GM23338 (cell line): ENCODE results near the gene CXCL12. TPM values are rescaled to one million over a fixed set of nuclear protein-coding genes. Genes with fewer than 3 reads are reported as not detected.

Experiments
- ATAC-seq: fragments of 200-7000 bp; cut with Tn5 transposase; 3 replicates; pipeline ENCODE4 v1.9.1; 2020
- DNase-seq: peaks from one replicate; pipeline ENCODE4 v3.0.0-alpha.2; 2015; ENCODE audit warnings: low spot score
- H2AFZ ChIP-seq: fragments of 200-600 bp; sonication (generic); 2 replicates; pipeline ENCODE4 v1.8.0; 2016; ENCODE audit warnings: antibody characterized with exemption, mild to moderate bottlenecking, moderate library complexity
- H3F3A ChIP-seq: fragments of 200-600 bp; sonication (generic); replicated peaks from 2 replicates; pipeline ENCODE4 v1.8.0; 2017; ENCODE audit warnings: antibody characterized with exemption, mixed run types, low read depth
- H3K27ac ChIP-seq: fragments of 200-600 bp; sonication (generic); 2 replicates; pipeline ENCODE4 v1.6.1; 2016; ENCODE audit warnings: low read depth
- H3K27me3 ChIP-seq: fragments of 200-600 bp; sonication (generic); 2 replicates; pipeline ENCODE4 v1.8.0; 2016; ENCODE audit warnings: mild to moderate bottlenecking, mixed run types, moderate library complexity; ENCODE audit not compliant: insufficient read depth
- H3K36me3 ChIP-seq: fragments of 200-600 bp; sonication (generic); 2 replicates; pipeline ENCODE4 v1.8.0; 2016; ENCODE audit warnings: mild to moderate bottlenecking; ENCODE audit not compliant: insufficient read depth
- H3K4me1 ChIP-seq: fragments of 200-600 bp; sonication (generic); 2 replicates; pipeline ENCODE4 v1.8.0; 2016; ENCODE audit warnings: mild to moderate bottlenecking, moderate library complexity; ENCODE audit not compliant: insufficient read depth
- H3K4me2 ChIP-seq: fragments of 200-600 bp; sonication (generic); 2 replicates; pipeline ENCODE4 v1.7.1; 2017; ENCODE audit warnings: mixed run types
- H3K4me3 ChIP-seq: fragments of 200-600 bp; sonication (generic); 2 replicates; pipeline ENCODE4 v1.6.1; 2016; ENCODE audit warnings: mixed run types
- H3K79me2 ChIP-seq: fragments of 200-600 bp; sonication (generic); replicated peaks from 2 replicates; pipeline ENCODE4 v1.8.0; 2017; ENCODE audit warnings: mild to moderate bottlenecking; ENCODE audit not compliant: insufficient read depth
- H3K9me2 ChIP-seq: fragments of 200-600 bp; sonication (generic); 2 replicates; pipeline ENCODE4 v1.8.0; 2017; ENCODE audit not compliant: insufficient read depth
- H4K20me1 ChIP-seq: fragments of 200-600 bp; sonication (generic); replicated peaks from 2 replicates; pipeline ENCODE4 v1.8.0; 2017; ENCODE audit warnings: mild to moderate bottlenecking; ENCODE audit not compliant: insufficient read depth
- H3K27ac Mint-ChIP-seq: 2 replicates; pipeline ENCODE4 v1.8.0; 2020; ENCODE audit warnings: inconsistent platforms, mild to moderate bottlenecking, moderate library complexity, mixed read lengths
- H3K27me3 Mint-ChIP-seq: 3 replicates; pipeline ENCODE4 v1.8.0; 2022; ENCODE audit warnings: low read depth, mild to moderate bottlenecking, moderate library complexity, mixed read lengths, inconsistent platforms; ENCODE audit not compliant: insufficient read depth, poor library complexity
- H3K36me3 Mint-ChIP-seq: 3 replicates; pipeline ENCODE4 v1.8.0; 2021; ENCODE audit warnings: low read depth, mild to moderate bottlenecking, inconsistent platforms, moderate library complexity, mixed read lengths
- H3K4me1 Mint-ChIP-seq: 3 replicates; pipeline ENCODE4 v1.8.0; 2020; ENCODE audit warnings: mild to moderate bottlenecking, inconsistent platforms, mixed read lengths
- H3K4me3 Mint-ChIP-seq: 3 replicates; pipeline ENCODE4 v1.8.0; 2021; ENCODE audit warnings: moderate library complexity, mild to moderate bottlenecking, inconsistent platforms, mixed read lengths
- H3K9me3 Mint-ChIP-seq: 3 replicates; pipeline ENCODE4 v1.8.0; 2020; ENCODE audit warnings: moderate library complexity, mild to moderate bottlenecking, inconsistent platforms, mixed read lengths
- CTCF ChIP-seq, 2 experiments: fragments of 200-600 bp in 1 of 2; sonication (generic) in 1 of 2; conservative IDR thresholded peaks; 2 replicates each; pipeline versions ENCODE4 v1.5.1 to v1.6.1; 2016 to 2017; ENCODE audit warnings: antibody characterized with exemption in 2 of 2, low read depth in 2 of 2, mild to moderate bottlenecking in 2 of 2, moderate library complexity in 1 of 2
- ETS1 ChIP-seq: IDR thresholded peaks from 2 replicates; pipeline ENCODE4 v1.6.1; 2016; ENCODE audit warnings: antibody characterized with exemption
- NANOG ChIP-seq: IDR thresholded peaks from 2 replicates; pipeline ENCODE4 v1.6.1; 2016; ENCODE audit warnings: antibody characterized with exemption, borderline replicate concordance
- POLR2AphosphoS5 ChIP-seq: IDR thresholded peaks from 2 replicates; pipeline ENCODE4 v1.6.1; 2016; ENCODE audit warnings: antibody characterized with exemption, low read depth
- STAT1 ChIP-seq: IDR thresholded peaks from one replicate; pipeline ENCODE4 v1.6.1; 2016; ENCODE audit warnings: antibody characterized with exemption; ENCODE audit not compliant: unreplicated experiment
- ZNF114 ChIP-seq: fragments of 250-450 bp; sonication (Bioruptor Pico); IDR thresholded peaks from 2 replicates; pipeline ENCODE4 v1.5.0; 2020; ENCODE audit warnings: mild to moderate bottlenecking, moderate library complexity
- ZNF462 ChIP-seq: fragments of 250-450 bp; sonication (Bioruptor Pico); IDR thresholded peaks from 2 replicates; pipeline ENCODE4 v1.5.0; 2020; ENCODE audit warnings: mild to moderate bottlenecking, moderate library complexity
- polyA plus RNA-seq: library from polyadenylated mRNA; unstranded; fragments of >200 nt; fragmentation: Nextera tagmentation; extraction: Ambion mirVana; gene quantifications from 2 replicates; pipeline ENCODE4 v1.2.1, GENCODE V29; 2016
- total RNA-seq: library from RNA; depleted of rRNA; stranded (reverse); fragments of >200 nt; shearing (Covaris generic); gene quantifications from 2 replicates; pipeline ENCODE4 v1.2.3, GENCODE V29; 2014

Gene CXCL12
- total and polyA plus RNA-seq, 2 experiments from 2014 or later, result 53.8 to 58.5 TPM

- TF ChIP-seq ZNF462 (CRISPR knock-in tag) (no peak), NANOG (no peak), POLR2AphosphoS5 (no peak), ZNF114 (CRISPR knock-in tag) (no peak), CTCF (conservative IDR thresholded peaks at IDR 0.05; ENCODE audit: low read depth in 2 of 2) (no peak), STAT1 (no peak)
Measured at GRCh38 chr10:44384601-44385025, 284 bp downstream of the CXCL12 start (continued).

GRCh38 chr10:44383749-44384600, 922 bp downstream of the CXCL12 start:
- no peaks in the 10 kb centered on the region for H4K20me1 ChIP-seq
- H3K36me3 ChIP-seq, result peaks cover 15% of the 10 kb centered on the region; the same call in 1 of the 2 replicates
- H3K79me2 ChIP-seq, result peaks cover 55% of the 10 kb centered on the region
- ATAC-seq (peak; percentile 3), DNase-seq (peak; percentile 63)
- TF ChIP-seq ETS1, result no peak
- peaks cover 36% of the 10 kb centered on the region for H3K4me1 ChIP-seq
- H3K4me2 ChIP-seq, result peak overlapping the region; percentile 96
- Mint-ChIP-seq H3K4me1 (peaks cover 50% of the 10 kb centered on the region), H3K27ac (no peak overlapping the region), H3K27me3 (peaks cover 18% of the 10 kb centered on the region), H3K36me3 (peaks cover 32% of the 10 kb centered on the region), H3K9me3 (peaks cover 3% of the 10 kb centered on the region; the same call in 2 of the 3 replicates), H3K4me3 (peak overlapping the region; percentile 84)
- no peaks in the 10 kb centered on the region for H3K9me2 ChIP-seq
- peak overlapping the region; percentile 85 for H3K4me3 ChIP-seq
- H2AFZ ChIP-seq, result no peak overlapping the region
- peaks cover 6% of the 10 kb centered on the region; the same call in 1 of the 2 replicates for H3F3A ChIP-seq
- H3K27ac ChIP-seq, result no peak overlapping the region
- peaks cover 35% of the 10 kb centered on the region for H3K27me3 ChIP-seq
